Activated CD4-positive, alpha-beta T cell treated with anti-CD3 and anti-CD28 coated beads, Interleukin-2, amount 10 ng/mL, durations not matched to agents 7 days and 5 days (primary cell): ENCODE data around the gene USE1. TPM values are rescaled to one million over a fixed set of nuclear protein-coding genes. Genes with fewer than 3 reads are reported as not detected.
"Not testable (repeated sequence)": the region's sequence is repeated elsewhere in the genome, so short reads cannot be mapped to it uniquely, and the experiment has no call there.

Experiments used
- CTCF ChIA-PET: fragments of 350-600 bp; sonication (Branson Sonifier 250); formaldehyde crosslinking; loops from one replicate; lab custom pipeline; 2021; ENCODE audit warnings: antibody characterized with exemption; lab: Charles Lee
- POLR2A ChIA-PET: fragments of 350-600 bp; sonication (Branson Sonifier 250); formaldehyde crosslinking; loops from one replicate; lab custom pipeline; 2021; ENCODE audit warnings: antibody characterized with exemption; lab: Charles Lee
- DNase-seq: peaks from one replicate; pipeline ENCODE4 v3.0.0-alpha.2; 2020
- H3K27ac Mint-ChIP-seq: one replicate; pipeline ENCODE4 v1.8.0; 2021; ENCODE audit warnings: mild to moderate bottlenecking, moderate library complexity, mixed read lengths
- H3K27me3 Mint-ChIP-seq: one replicate; pipeline ENCODE4 v1.8.0; 2021; ENCODE audit warnings: mixed read lengths
- H3K36me3 Mint-ChIP-seq: one replicate; pipeline ENCODE4 v1.8.0; 2021; ENCODE audit warnings: low read depth, mixed read lengths
- H3K4me1 Mint-ChIP-seq: one replicate; pipeline ENCODE4 v1.8.0; 2021; ENCODE audit warnings: mixed read lengths
- H3K4me3 Mint-ChIP-seq: one replicate; pipeline ENCODE4 v1.8.0; 2021; ENCODE audit warnings: mild to moderate bottlenecking, moderate library complexity, mixed read lengths
- H3K9me3 Mint-ChIP-seq: one replicate; pipeline ENCODE4 v1.8.0; 2021; ENCODE audit warnings: mixed read lengths
- total RNA-seq, 2 experiments: library from RNA; stranded (reverse); gene quantifications; one replicate each; pipeline ENCODE4 v1.2.3, GENCODE V29; 2021

The USE1 gene
- total RNA-seq, 2 experiments from 2014 or later: 23.3 to 24.7 TPM

DNA sequence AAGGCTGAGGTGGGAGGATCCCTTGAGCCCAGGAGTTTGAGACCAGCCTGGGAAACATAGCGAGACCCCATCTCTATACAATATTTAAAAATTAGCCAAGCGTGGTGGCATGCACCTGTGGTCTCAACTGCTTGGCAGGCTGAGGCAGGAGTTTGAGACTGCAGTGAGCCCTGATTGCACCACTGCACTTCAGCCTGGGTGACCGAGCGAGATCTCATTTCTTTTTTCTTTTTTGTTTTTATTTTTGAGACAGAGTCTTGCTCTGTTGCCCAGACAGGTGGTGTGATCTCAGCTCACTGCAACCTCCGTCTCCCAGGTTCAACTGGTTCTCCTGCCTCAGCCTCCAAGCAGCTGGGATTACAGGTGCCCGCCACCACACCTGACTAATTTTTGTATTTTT, 23.4 kb upstream of the USE1 start:
- H3K27me3 Mint-ChIP-seq, POLR2A ChIA-PET, H3K4me1 Mint-ChIP-seq, DNase-seq, H3K4me3 Mint-ChIP-seq, H3K9me3 Mint-ChIP-seq, H3K27ac Mint-ChIP-seq: not testable (repeated sequence)
- peaks cover 45% of the 10 kb centered on the region for H3K36me3 Mint-ChIP-seq
- CTCF ChIA-PET: interaction anchor here (1.5 kb wide), 1 partner anchor 23 kb away, joined by 3 read pairs; no protein-coding TSS in a partner anchor

DNA sequence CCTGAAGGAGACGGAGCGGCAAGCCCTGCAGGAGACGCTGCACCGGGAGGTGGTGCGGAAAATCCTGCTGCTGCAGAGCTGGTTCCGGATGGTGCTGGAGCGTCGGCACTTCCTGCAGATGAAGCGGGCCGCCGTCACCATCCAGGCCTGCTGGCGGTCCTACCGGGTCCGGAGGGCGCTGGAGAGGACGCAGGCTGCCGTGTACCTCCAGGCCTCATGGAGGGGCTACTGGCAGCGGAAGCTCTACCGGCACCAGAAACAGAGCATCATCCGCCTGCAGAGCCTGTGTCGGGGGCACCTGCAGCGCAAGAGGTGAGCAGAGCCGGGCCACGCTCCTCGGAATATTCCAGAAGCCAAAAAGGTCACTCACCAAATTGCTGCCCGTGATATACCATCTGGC, 22.4 kb upstream of the USE1 start:
- Mint-ChIP-seq H3K27ac (no peak overlapping the region), H3K27me3 (no peaks in the 10 kb centered on the region), H3K4me3 (no peak overlapping the region), H3K9me3 (no peaks in the 10 kb centered on the region), H3K4me1 (peaks cover 2% of the 10 kb centered on the region), H3K36me3 (peaks cover 44% of the 10 kb centered on the region)
- CTCF ChIA-PET: no interaction called here
- POLR2A ChIA-PET: no interaction called here
- no peak for DNase-seq

GRCh38 chr19:17194608-17195007, 20.5 kb upstream of the USE1 start:
- Mint-ChIP-seq H3K9me3 (no peaks in the 10 kb centered on the region), H3K27me3 (no peaks in the 10 kb centered on the region), H3K4me3 (no peak overlapping the region), H3K36me3 (peaks cover 46% of the 10 kb centered on the region), H3K4me1 (peaks cover 2% of the 10 kb centered on the region), H3K27ac (no peak overlapping the region)
- no peak for DNase-seq
- ChIA-PET POLR2A (no interaction called here), CTCF (no interaction called here)

DNA sequence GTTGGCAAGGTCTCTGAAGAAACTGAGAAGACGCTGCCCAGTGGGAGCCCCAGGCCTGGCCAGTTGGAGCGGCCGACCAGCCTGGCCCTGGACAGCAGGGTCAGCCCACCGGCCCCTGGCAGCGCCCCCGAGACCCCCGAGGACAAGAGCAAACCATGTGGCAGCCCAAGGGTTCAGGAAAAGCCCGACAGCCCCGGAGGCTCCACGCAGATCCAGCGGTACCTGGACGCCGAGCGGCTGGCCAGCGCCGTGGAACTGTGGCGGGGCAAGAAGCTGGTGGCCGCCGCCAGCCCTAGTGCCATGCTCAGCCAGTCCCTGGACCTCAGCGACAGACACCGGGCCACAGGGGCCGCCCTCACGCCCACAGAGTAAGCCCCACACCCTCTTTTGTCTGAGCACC, 20.1 kb upstream of the USE1 start:
- H3K9me3 Mint-ChIP-seq: no peaks in the 10 kb centered on the region
- H3K27ac Mint-ChIP-seq: peak overlapping the region; percentile 57
- ChIA-PET CTCF (no interaction called here), POLR2A (no interaction called here)
- H3K4me3 Mint-ChIP-seq: no peak overlapping the region
- H3K27me3 Mint-ChIP-seq: no peaks in the 10 kb centered on the region
- H3K36me3 Mint-ChIP-seq: peaks cover 50% of the 10 kb centered on the region
- DNase-seq: no peak
- H3K4me1 Mint-ChIP-seq: peaks cover 2% of the 10 kb centered on the region

DNA sequence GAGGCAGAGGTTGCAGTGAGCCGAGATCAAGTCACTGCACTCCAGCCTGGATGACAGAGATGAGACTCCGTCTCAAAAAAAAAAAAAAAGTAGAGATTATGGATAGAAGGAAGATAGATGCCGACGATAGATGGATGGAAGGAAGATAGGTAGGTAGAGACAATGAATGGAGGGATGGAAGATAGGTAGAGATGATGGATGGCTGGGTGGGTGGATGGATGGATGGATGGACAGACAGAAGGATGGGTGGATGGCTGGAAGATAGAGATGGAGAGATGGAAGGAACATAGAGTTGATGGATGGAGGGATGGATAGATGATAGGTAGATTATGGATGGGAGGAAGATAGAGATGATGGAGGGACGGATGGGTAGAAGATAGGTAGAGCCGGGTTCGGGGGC, 18.5 kb upstream of the USE1 start:
- no peak for DNase-seq
- no peaks in the 10 kb centered on the region for H3K9me3 Mint-ChIP-seq

GRCh38 chr19:17197666-17198065, 17.5 kb upstream of the USE1 start:
- no peak for DNase-seq
- ChIA-PET POLR2A (no interaction called here), CTCF (no interaction called here)
- Mint-ChIP-seq H3K27me3 (no peaks in the 10 kb centered on the region), H3K27ac (peak overlapping the region; percentile 13), H3K9me3 (no peaks in the 10 kb centered on the region), H3K4me1 (peaks cover 2% of the 10 kb centered on the region), H3K4me3 (no peak overlapping the region), H3K36me3 (peaks cover 65% of the 10 kb centered on the region)

More for the DNA sequence above, 18.5 kb upstream of the USE1 start:
- ChIA-PET POLR2A (no interaction called here), CTCF (no interaction called here)
- no peak overlapping the region for H3K4me3 Mint-ChIP-seq
- peaks cover 2% of the 10 kb centered on the region for H3K4me1 Mint-ChIP-seq
- H3K27me3 Mint-ChIP-seq: no peaks in the 10 kb centered on the region
- no peak overlapping the region for H3K27ac Mint-ChIP-seq
- H3K36me3 Mint-ChIP-seq: peaks cover 56% of the 10 kb centered on the region

- Mint-ChIP-seq H3K27me3 (no peaks in the 10 kb centered on the region), H3K36me3 (peaks cover 68% of the 10 kb centered on the region), H3K4me3 (no peak overlapping the region), H3K4me1 (peaks cover 2% of the 10 kb centered on the region), H3K9me3 (no peaks in the 10 kb centered on the region), H3K27ac (no peak overlapping the region)
- CTCF ChIA-PET: interaction anchor here (0.6 kb wide), 1 partner anchor 67 kb away, joined by 5 read pairs; no protein-coding TSS in a partner anchor
- POLR2A ChIA-PET: no interaction called here
- no peak for DNase-seq
These were observed 14.6 kb upstream of the USE1 start for GRCh38 chr19:17200408-17201079.

DNA sequence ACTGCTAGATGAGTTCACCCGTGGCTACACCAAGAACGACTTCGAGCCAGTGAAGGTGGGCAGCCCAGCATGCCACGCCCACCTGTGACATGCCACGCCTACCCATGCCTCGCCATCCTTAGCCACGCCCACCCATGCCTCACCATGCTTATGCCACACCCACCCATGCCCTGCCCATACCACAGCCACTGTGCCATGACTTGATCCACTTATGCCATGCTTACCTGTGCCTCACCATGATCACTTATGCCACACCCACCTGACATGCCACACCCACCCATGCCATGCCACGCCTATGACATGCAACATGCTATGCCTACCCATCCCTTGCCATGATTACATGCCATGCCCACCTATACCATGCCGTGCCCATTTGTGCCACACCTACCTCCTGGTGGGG, 12.9 kb upstream of the USE1 start:
- peaks cover 65% of the 10 kb centered on the region for H3K36me3 Mint-ChIP-seq
- H3K4me3 Mint-ChIP-seq: no peak overlapping the region
- POLR2A ChIA-PET: no interaction called here
- H3K4me1 Mint-ChIP-seq: no peaks in the 10 kb centered on the region
- peak; percentile 18 for DNase-seq
- no peak overlapping the region for H3K27ac Mint-ChIP-seq
- CTCF ChIA-PET: no interaction called here
- H3K27me3 Mint-ChIP-seq: no peaks in the 10 kb centered on the region
- no peaks in the 10 kb centered on the region for H3K9me3 Mint-ChIP-seq

DNA sequence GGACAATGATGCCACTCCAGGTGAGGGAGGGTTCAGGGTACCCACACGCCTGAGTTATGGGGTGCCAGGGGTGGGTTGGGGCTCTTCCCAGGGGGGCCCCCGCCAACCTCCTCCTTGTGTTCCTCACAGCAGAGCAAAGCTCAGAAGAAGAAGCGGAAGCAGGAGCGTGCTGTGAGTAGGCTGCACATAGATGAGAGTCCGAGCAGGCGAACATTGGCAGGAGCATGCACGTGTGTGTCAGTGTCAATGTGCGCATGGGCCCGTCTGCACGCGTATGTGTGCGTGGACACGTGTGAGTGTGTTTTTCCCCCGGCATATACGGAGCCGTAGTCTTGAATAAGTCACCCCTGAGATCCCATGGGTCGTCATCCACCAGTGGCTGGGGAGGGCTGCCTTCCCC, 12.4 kb upstream of the USE1 start:
- H3K27me3 Mint-ChIP-seq: no peaks in the 10 kb centered on the region
- DNase-seq: no peak
- no peaks in the 10 kb centered on the region for H3K4me1 Mint-ChIP-seq
- no peak overlapping the region for H3K4me3 Mint-ChIP-seq
- no peak overlapping the region for H3K27ac Mint-ChIP-seq
- H3K9me3 Mint-ChIP-seq: no peaks in the 10 kb centered on the region
- ChIA-PET CTCF (no interaction called here), POLR2A (no interaction called here)
- peaks cover 61% of the 10 kb centered on the region for H3K36me3 Mint-ChIP-seq

DNA sequence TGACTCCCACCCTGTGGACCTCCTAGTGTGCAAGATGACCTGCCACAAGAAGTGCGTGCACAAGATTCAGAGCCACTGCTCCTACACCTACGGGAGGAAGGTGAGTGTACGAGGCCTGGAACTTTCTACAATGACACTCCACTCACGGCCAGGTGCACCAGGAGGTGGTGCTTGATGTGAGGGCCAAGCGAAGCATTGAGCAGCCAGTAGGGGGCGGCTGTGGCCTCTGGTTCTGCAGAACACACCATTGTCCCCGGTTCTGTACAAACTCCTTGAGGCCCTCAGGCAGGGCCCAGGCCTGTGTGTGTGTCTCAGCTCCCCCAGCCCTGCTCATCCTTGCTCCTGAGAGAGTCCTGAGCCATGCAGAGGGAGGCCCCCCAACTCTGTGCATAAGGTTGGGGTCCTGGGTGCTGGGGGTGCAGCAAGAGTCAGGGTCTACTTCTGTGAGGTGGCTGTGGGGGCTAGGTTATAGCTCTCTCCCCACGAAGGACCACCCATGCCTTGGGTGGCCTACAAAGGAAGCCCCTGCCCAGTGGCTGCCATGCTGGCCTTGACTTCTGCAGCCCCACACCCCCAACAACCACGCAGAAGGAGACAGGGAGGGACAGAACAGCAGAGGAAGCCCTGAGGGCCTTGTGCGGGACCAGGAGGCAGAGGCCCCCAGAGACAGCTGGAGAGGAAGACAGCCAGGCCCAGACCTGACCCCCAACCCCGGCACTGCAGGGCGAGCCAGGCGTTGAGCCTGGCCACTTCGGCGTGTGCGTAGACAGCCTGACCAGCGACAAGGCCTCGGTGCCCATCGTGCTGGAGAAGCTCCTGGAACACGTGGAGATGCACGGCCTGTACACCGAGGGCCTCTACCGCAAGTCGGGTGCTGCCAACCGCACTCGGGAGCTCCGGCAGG, 9.7 kb upstream of the USE1 start:
- Mint-ChIP-seq H3K9me3 (no peaks in the 10 kb centered on the region), H3K4me1 (peaks cover 15% of the 10 kb centered on the region), H3K4me3 (no peak overlapping the region), H3K36me3 (peaks cover 59% of the 10 kb centered on the region), H3K27ac (no peak overlapping the region), H3K27me3 (no peaks in the 10 kb centered on the region)
- CTCF ChIA-PET: interaction anchor here (0.5 to 1.1 kb wide), 3 partner anchors 10 to 23 kb away, joined by 3 to 5 read pairs (median 4); partner anchors contain the start of gene USE1
- DNase-seq: peak; percentile 69
- POLR2A ChIA-PET: interaction anchor here (0.6 kb wide), 1 partner anchor 29 kb away, joined by 4 read pairs; no protein-coding TSS in a partner anchor

DNA sequence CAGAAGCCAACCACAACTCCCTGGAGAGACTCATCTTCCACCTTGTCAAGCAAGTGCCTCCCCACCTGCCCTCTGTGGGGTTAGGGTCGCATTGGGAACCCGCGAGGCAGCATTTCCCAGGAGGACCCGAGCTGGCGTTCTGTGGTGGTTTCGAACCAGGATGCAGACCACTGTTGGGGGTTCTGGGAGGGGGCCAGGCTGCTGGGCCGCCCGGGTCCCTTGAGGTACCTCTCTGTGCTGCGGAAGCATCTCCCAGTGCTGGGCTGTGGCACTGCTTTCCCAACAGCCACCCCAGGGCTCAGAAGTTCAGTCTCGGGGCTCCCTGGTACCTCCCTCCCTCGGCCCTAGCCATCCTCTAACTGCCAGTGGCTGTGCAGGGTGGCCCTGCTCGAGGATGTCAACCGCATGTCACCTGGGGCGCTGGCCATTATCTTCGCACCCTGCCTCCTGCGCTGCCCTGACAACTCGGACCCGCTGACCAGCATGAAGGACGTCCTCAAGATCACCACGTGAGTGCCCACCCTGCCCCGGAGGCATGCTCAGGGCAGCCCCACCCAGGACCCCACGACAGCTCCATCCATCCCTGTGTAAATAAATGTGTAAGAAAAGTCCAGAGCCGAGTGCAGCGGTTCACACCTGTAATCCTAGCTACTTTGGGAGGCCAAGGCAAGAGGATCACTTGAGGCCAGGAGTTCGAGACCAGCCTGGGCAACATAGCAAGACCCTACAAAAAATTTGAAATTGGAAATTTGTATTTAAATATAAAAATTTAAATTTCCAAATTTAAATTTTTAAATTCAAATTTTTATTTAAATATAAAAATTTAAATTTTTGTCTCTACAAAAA, 8.2 kb upstream of the USE1 start:
- Mint-ChIP-seq H3K27me3 (no peaks in the 10 kb centered on the region), H3K36me3 (peaks cover 45% of the 10 kb centered on the region), H3K27ac (no peak overlapping the region), H3K4me3 (no peak overlapping the region), H3K9me3 (no peaks in the 10 kb centered on the region), H3K4me1 (peaks cover 15% of the 10 kb centered on the region)
- DNase-seq: no peak
- ChIA-PET CTCF (no interaction called here), POLR2A (no interaction called here)

DNA sequence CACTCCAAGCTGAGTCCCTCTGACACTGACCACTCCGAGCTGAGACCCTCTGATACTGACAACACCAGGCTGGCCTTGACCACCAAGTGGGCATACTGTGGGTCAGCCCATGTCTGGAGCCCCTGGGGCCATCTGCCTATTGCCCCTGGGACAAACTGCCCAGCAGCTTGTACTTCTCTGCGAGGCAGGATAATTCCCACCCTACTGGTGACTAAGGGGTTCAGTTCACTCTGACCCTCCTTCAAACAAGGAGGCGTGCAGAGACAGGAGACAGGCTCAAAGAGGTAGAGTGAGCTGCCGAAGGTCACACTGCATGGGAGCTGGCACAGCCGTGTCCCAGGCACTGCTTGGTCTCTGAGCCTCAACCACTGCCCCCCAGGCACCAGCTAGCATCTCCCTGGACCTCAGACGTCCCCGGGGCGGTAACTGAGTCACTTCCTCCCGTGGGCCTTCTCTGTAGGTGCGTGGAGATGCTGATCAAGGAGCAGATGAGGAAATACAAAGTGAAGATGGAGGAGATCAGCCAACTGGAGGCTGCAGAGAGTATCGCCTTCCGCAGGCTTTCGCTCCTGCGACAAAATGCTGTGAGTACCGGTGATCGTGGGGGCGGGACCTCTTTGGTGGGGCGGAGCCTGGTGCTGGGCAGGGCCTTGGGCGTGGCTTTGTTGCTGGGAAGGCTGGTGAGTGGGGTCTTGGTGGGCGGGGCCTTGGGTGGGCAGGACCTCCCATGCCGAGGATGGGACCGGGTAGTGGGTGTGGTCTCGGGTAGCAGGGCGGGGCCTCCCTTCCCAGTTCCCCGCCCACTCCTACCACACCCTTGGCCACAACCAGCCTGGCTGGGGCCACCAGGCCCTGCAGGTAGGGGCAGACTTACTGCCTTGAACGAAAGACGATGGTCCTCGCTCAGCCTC, 5.8 kb upstream of the USE1 start:
- Mint-ChIP-seq H3K27me3 (no peaks in the 10 kb centered on the region), H3K36me3 (peaks cover 36% of the 10 kb centered on the region), H3K4me1 (peaks cover 17% of the 10 kb centered on the region), H3K27ac (no peak overlapping the region), H3K4me3 (no peak overlapping the region), H3K9me3 (no peaks in the 10 kb centered on the region)
- CTCF ChIA-PET: no interaction called here
- peak; percentile 53 for DNase-seq
- POLR2A ChIA-PET: no interaction called here
